Measurements from ENCODE around the gene PROK1.
"Not testable (repeated sequence)": the region's sequence is repeated elsewhere in the genome, so short reads cannot be mapped to it uniquely, and the experiment has no call there.

PROK1 gene

DNA sequence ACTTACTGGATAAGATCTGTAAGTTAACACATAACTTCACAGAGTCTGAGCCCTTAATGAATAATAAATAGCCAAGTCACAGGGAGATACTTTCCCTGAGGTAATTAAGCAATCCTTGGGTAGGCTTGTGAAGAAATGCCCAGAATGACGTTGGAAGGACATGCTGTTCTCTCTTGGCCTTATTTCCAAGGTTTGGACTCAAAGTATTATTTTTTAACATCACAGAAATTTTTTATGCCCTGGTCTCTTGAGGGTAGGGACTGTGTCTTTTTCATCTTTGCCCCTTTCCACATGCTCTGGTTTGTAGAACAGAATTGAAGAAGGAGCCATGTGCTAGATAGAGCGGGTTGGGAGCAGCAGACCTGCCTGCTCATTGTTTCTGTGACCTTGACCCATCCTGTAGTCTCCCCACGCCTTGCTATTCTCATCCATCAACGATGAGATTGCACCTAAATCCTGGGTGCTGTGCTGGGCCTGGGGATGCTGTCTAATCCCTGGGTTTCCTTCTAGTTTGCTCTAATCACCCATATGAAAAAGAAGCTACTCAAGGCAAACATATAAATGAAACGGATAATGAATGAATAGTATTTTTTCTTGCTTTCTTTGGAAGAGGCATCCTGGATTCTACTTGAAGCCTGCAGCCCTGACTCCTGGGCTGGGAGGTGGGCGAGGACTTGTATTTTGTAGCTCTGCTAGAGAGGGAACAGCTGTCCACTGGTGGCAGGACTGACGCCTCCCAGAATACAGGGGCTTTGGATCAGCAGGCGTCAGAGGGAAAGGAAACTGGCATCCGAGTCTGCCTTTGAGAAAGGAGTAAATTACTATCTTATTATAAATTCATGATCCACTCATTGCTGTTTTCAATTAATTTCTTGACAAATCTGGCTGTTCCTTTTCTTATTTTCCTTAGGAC, 26.0 kb upstream of the PROK1 start:
- TF ChIP-seq POLR2A (IDR thresholded peaks at IDR 0.05; ENCODE audit: low read depth, low read length) = no peak
- DNase-seq (ENCODE audit: insufficient read length, low spot score) (no peak), FAIRE-seq (no peak)

DNA sequence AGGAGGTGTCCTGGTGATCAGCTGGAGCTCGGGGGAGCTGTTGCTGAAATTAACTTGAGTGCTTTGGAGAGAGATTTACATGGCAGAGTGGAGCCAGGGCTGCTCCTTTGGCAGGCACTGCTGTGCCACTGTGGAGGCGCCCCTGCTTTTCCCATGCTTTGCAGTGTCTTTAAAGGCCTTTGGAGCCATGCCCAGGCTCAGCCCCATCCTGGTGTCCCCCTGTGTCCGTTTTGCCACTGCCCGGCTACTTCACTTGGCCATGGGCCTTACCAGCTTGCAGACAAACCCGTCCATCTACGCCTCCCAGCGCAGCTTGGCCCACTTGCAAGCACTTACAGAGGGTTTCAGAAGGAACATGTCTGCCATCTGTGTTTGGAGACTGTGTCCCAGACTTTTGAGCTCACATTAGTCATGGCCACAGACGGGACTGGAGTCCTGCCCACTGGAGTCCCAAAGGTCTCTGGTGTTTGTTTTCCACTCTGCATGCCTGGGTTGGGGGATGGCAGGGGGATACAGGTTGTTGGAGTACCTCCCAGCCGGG, 25.3 kb upstream of the PROK1 start:
- FAIRE-seq (no peak), DNase-seq (ENCODE audit: insufficient read length, low spot score) (no peak)
- no peak for TF ChIP-seq POLR2A (IDR thresholded peaks at IDR 0.05; ENCODE audit: low read depth, low read length)

DNA sequence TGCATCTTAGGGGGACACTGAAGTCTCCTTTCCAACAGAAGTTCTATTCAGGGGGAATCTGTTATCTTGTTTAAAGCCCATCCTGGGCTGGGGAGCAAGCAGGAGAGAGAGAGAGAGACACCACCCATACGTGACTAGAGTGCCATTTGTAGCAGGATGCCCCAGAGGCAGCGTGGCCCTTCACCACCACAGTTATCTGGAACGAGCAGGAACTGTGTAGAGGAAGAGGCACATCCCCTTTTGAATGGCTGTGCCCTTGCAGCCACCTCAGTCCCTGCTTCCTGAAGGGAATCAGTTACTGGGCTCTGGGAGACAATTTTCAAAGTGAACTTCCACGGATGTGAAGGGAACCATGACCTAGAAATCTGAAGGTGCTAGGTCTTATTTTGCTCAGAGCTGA, 24.1 kb upstream of the PROK1 start:
- FAIRE-seq (no peak), DNase-seq (ENCODE audit: insufficient read length, low spot score) (no peak)
- no peak for TF ChIP-seq POLR2A (IDR thresholded peaks at IDR 0.05; ENCODE audit: low read depth, low read length)

DNA sequence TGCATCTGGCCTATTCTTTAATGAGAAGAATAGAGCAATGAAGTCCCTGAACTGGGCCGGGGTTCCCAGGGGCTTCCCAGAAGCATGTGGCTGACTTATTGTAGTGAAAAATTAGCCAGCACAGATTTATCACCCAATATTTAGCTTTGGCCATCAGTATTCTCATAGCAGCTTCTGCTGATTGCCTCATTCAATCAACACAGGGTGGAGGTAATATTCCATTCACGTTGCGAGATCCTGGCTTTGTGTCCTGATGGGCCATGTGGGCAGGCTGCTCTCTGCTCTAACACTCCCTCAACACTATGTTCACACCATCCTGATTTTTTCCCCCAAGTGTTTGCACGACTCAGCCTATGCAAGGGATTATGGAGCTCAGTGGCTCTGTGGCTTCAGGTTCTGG, 22.0 kb upstream of the PROK1 start:
- no peak for TF ChIP-seq POLR2A (IDR thresholded peaks at IDR 0.05; ENCODE audit: low read depth, low read length)
- FAIRE-seq (no peak), DNase-seq (ENCODE audit: insufficient read length, low spot score) (no peak)

DNA sequence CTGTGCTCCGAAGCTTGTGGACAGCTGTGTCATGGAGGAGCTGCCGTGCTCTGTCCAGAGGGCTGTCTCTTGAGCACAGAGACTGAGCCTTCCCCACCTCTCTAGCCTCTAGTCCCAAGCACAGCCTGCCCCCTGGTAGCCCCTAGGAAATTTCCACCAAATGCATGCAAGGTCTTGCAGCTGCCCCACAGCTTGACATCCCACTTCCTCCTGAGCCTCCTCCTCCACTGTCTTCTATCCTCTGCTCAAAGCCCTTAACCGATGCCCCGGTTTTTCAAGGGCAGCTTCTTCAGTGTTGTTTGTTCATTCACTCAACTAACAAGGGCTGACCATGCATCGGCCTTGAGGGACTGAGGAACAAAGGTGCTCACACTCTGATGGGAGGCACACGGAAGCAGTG, 20.6 kb upstream of the PROK1 start:
- DNase-seq (ENCODE audit: insufficient read length, low spot score) (no peak), FAIRE-seq (no peak)
- TF ChIP-seq POLR2A (IDR thresholded peaks at IDR 0.05; ENCODE audit: low read depth, low read length) = no peak

DNA sequence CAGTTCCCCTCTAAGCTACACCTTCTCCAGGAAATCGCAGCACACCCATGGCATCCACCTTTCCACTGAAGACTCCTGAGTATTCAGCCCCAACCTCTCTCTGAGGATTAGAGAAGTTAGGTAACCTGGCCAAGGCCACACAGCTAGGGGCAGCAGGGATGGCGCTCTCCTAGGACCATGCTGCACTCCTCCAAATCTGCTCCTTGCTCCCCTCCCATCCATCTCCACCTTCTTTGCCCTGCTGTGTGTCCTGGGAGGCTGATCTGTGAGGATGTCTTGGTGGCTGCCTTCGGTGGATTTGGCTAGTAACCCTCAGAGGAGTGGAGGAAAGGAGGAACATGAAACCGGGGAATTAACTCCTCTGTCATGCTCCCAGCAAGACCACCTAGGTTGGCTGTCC, 20.0 kb upstream of the PROK1 start:
- no peak for FAIRE-seq
- TF ChIP-seq POLR2A (IDR thresholded peaks at IDR 0.05; ENCODE audit: low read depth, low read length) = no peak

DNA sequence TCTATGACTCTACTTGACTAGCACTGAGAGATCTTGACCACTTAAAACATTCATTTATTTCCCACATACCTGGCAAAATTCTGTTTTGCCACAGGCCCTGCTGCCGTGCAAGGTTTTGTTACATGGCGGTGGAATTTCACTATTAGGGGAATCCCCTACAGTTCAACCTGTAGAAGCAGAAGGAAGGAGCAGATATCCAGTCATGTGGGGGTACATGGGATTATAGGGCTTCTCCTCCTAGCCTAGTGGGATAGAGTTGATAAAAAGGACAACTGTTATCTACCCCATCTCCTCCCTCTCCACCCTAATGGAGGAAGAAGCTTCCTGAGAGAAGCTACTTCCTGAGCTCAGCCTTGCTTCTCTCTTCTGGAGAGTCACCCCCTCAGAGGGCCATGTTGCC, 17.7 kb upstream of the PROK1 start:
- FAIRE-seq = no peak
- DNase-seq (ENCODE audit: insufficient read length, low spot score) = no peak
- TF ChIP-seq POLR2A (IDR thresholded peaks at IDR 0.05; ENCODE audit: low read depth, low read length) = no peak

More for the DNA sequence above, 20.0 kb upstream of the PROK1 start:
- no peak for DNase-seq (ENCODE audit: insufficient read length, low spot score)

DNA sequence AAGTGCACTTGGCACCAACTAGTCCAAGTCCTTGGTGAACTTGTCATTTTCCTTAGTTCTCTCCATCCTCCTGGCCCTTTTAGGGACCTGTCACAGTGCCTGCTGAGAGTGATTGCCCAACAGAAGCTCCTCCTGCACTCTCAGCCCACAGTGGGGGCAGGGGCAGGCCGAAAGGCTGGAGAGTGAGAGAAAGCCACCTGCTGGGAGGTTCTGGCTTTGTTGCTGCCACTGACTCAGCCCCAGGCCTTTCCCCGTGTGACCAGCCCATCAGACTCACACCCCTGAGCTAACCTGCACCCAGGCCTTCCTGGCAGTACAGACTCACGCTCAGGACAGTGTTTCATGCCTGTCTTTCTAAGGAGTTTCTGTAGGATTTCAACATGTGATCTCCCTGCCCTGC, 17.1 kb upstream of the PROK1 start:
- no peak for TF ChIP-seq POLR2A (IDR thresholded peaks at IDR 0.05; ENCODE audit: low read depth, low read length)
- DNase-seq (ENCODE audit: insufficient read length, low spot score) (peak; percentile 94), FAIRE-seq (peak; percentile 96)

DNA sequence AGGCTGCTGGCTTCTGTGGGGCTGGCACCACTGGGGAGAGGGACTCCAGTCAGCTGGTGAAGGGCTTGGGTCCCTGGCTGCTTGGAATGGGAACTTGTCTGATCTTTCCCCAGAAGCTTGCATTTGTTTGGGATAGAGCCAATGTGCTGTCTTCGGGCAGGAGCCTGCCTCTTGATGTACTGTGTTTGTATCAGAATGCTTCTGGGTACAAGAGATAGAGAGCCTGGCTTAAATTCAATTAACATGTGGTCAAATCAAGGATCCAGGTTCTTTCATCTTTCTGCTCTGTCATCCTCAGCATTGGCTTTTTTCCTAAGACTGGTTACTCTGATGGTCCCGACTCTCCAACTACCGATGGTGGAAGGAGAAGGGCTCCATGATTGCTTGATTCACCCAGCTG, 16.0 kb upstream of the PROK1 start:
- DNase-seq (ENCODE audit: insufficient read length, low spot score) (no peak), FAIRE-seq (no peak)
- TF ChIP-seq POLR2A (IDR thresholded peaks at IDR 0.05; ENCODE audit: low read depth, low read length) = no peak

DNA sequence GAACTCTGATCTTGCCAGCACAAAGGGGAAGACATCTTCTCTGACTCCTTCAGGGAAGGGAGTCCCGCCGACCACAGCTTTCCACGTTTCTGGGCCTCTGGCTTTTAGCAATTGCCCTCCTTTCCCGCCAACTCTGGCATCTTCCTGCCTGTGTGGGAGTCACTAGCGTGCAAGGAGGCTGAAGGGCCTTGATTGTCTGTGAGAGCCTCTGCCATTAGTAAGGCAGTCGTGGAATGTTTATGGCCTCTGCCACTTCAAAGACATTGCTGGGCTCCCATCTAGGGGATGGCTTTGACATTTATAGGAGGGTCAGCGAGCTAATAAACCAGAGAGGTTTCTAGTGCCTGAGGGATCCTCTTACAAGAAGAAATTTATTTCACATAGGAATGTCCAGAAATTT, 14.3 kb upstream of the PROK1 start:
- TF ChIP-seq POLR2A (IDR thresholded peaks at IDR 0.05; ENCODE audit: low read depth, low read length) = no peak
- DNase-seq (ENCODE audit: insufficient read length, low spot score) (no peak), FAIRE-seq (no peak)

DNA sequence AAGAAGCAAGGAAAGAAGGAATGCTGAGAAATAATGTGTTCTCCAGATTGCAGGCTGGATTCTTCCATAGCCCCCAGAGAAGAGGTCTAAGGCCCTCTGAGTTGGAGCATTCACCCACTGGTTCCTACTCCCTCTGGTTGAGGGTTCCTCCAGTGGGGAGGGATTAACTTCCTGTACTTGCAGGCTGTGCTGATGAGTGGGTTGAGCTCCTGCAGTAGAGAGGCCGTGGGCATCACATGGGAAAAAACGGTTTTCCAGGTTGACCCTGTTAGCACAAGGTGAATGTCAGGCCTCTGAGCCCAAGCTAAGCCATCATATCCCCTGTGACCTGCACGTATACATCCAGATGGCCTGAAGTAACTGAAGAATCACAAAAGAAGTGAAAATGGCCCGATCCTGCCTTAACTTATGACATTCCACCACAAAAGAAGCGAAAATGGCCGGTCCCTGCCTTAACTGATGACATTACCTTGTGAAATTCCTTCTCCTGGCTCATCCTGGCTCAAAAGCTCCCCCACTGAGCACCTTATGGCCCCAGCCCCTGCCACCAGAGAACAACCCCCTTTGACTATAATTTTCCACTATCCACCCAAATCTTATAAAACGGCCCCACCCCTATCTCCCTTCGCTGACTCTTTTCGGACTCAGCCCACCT, 13.2 kb upstream of the PROK1 start:
- FAIRE-seq = not testable (repeated sequence)

DNA sequence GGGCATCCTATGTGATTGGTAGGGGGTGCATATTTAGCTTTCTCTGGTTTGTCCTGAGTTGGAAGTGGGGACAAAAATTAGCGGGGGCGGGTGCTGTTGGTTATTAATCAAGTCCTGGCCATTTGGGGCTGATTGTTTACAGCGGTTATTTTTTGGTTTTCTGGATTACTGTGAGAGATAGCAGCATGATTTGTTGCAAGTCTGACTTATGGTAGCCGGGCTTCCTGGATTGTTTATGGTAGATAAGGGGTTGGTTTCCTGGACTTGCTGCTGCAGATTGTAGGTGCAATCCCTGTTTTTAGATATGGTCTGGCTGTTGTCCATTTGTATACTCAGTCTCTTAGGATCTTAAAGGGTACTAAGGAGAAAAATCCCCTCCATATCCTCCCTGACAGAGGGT, 12.1 kb upstream of the PROK1 start:
- FAIRE-seq (no peak), DNase-seq (ENCODE audit: insufficient read length, low spot score) (no peak)
- no peak for TF ChIP-seq POLR2A (IDR thresholded peaks at IDR 0.05; ENCODE audit: low read depth, low read length)

More for the DNA sequence above, 13.2 kb upstream of the PROK1 start:
- DNase-seq (ENCODE audit: insufficient read length, low spot score) = not testable (repeated sequence)

DNA sequence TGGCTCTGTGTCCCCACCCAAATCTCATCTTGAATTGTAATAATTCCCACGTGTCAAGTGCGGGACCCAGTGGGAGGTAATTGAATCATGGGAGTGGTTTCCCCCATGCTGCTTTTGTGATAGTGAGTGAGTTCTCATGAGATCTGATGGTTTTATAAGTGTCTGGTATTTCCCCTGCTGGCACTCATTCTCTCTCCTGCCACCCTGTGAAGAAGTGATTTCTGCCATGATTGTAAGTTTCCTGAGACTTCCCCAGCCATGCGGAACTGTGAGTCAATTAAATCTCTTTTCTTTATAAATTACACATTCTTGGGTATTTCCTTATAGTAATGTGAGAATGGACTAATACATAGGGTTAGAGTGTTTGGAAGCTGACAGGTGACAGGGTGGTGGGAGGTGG, 11.1 kb upstream of the PROK1 start:
- not testable (repeated sequence) for FAIRE-seq

DNA sequence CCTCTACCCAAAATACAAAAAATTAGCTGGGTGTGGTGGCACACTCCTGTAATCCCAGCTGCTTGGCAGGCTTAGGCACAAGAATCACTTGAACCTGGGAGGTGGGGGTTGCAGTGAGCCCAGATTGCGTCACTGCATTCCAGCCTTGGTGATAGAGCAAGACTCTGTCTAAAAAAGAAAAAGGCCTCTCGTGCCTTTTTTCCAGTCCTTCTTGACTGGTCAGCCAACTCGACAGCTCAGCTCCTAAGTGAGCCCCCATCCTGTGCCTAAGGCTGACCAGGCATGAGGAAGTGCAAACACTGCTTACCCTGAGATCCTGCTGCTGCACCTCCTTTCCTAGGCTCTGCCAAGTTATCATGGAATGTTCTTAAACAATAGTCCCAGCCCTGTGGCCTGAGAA, 10.1 kb upstream of the PROK1 start:
- no peak for DNase-seq (ENCODE audit: insufficient read length, low spot score)
- no peak for TF ChIP-seq POLR2A (IDR thresholded peaks at IDR 0.05; ENCODE audit: low read depth, low read length)
- FAIRE-seq = no peak

More for the DNA sequence above, 11.1 kb upstream of the PROK1 start:
- DNase-seq (ENCODE audit: insufficient read length, low spot score) = not testable (repeated sequence)

DNA sequence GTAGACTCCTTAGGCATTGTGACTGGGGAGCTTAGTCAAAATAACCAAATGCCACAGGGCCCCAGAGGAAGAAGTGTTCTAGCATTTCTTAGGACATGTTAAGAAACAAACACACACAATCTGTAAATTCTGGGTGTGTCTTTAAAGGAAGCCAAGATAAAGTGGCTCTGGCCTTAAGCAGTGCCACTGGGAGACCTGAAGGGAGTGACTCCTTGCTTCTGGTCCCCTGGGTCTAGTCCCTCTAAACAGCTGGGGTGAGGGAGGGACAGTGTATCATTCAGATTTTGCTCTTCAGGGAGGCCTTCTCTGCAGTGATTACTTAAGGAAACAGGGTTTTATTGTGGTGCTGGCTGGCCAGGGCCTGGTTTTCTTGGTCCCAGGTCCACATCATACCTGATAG, 9.1 kb upstream of the PROK1 start:
- FAIRE-seq (no peak), DNase-seq (ENCODE audit: insufficient read length, low spot score) (no peak)
- TF ChIP-seq POLR2A (IDR thresholded peaks at IDR 0.05; ENCODE audit: low read depth, low read length) = no peak
